ENCODE data around the gene HMX2. TPM values are rescaled to one million over a fixed set of nuclear protein-coding genes. Genes with fewer than 3 reads are reported as not detected.
"Not testable (repeated sequence)": the region's sequence is repeated elsewhere in the genome, so short reads cannot be mapped to it uniquely, and the experiment has no call there.

Gene HMX2
- total RNA-seq, 4 donors from 2014 or later = not detected

DNA sequence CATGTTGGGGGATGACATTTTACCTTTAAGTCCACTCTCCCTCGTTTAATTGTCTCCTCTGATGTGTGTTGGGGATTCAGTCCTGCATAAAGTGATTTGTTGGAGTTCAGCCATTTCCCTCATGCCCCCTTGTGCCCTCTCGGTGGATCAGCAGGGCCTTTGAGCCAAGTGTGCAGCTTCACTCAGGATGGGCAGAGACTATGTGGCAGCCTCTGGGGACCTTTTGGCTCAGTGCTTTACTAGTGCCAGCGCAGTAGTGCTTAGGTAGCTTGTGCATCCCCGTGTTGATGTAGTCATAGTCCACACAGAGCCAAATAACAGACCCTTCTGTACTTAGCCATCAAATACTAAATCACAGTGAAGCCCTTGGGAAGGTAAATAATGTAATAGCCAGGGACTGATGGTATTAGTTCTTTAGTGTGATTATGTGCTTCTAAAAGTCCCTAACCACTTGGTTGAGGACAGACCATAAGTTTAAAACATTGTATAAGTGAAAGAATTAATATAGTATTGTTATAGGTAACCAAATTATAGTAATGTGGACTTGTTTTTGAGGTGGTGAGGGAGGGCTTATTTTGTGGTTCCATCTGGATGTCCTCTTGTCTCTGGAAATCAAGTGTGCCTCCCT lies 17.6 kb downstream of the HMX2 start:
- WGBS = 66% methylated on average over 3 of the region's 4 CpGs
- H3K9me3 ChIP-seq = no peaks in the 10 kb centered on the region
- H3K4me1 ChIP-seq = no peaks in the 10 kb centered on the region
- peaks cover 40 to 94% (median 55%) of the 10 kb centered on the region in 4 donors for H3K36me3 ChIP-seq
- H3K27me3 ChIP-seq = no peaks in the 10 kb centered on the region
- no peak overlapping the region for H3K27ac ChIP-seq (replicated peaks in 1 of 4)
- DNase-seq (ENCODE audit: extremely low spot score) = no peak
- intact Hi-C loops (cut with DNase I) = no loop called here
- TF ChIP-seq POLR2AphosphoS5 (IDR thresholded peaks at IDR 0.05) = no peak
- TF ChIP-seq POLR2A (IDR thresholded peaks at IDR 0.05; ENCODE audit: low read depth) = no peak
- TF ChIP-seq, protein P1, sequence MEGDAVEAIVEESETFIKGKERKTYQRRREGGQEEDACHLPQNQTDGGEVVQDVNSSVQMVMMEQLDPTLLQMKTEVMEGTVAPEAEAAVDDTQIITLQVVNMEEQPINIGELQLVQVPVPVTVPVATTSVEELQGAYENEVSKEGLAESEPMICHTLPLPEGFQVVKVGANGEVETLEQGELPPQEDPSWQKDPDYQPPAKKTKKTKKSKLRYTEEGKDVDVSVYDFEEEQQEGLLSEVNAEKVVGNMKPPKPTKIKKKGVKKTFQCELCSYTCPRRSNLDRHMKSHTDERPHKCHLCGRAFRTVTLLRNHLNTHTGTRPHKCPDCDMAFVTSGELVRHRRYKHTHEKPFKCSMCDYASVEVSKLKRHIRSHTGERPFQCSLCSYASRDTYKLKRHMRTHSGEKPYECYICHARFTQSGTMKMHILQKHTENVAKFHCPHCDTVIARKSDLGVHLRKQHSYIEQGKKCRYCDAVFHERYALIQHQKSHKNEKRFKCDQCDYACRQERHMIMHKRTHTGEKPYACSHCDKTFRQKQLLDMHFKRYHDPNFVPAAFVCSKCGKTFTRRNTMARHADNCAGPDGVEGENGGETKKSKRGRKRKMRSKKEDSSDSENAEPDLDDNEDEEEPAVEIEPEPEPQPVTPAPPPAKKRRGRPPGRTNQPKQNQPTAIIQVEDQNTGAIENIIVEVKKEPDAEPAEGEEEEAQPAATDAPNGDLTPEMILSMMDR (IDR thresholded peaks at IDR 0.05) = no peak
- TF ChIP-seq EP300 (IDR thresholded peaks at IDR 0.05) = no peak
- no peak overlapping the region for H3K4me3 ChIP-seq

DNA sequence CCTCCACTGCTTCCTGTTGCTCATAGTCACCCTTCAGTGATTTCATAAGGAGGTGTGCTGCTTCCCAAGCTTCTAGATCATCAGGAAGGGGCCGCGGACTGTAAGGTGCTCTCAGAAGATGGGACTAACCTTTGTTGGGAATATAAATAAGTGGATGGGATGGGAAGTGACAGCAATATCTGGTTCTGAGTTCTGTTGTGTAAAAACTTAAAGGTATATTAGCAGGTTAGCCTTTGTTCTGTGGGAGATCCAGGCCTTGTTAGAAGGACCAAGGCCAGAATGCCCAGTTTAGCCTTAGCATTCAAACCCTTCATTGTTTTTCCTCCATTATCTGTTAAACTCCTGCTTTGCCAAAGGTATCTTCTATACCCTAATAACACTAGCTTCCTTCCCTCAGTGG lies 18.7 kb downstream of the HMX2 start:
- intact Hi-C loops (cut with DNase I) = no loop called here
- H3K4me3 ChIP-seq = no peak overlapping the region
- 92% methylated on average over 2 of the region's 2 CpGs for WGBS
- H3K36me3 ChIP-seq = peaks cover 39 to 90% (median 51%) of the 10 kb centered on the region in 4 donors
- no peaks in the 10 kb centered on the region for H3K27me3 ChIP-seq
- H3K9me3 ChIP-seq = no peaks in the 10 kb centered on the region
- no peaks in the 10 kb centered on the region for H3K4me1 ChIP-seq
- H3K27ac ChIP-seq (replicated peaks in 1 of 4) = no peak overlapping the region
- DNase-seq (ENCODE audit: extremely low spot score) = no peak
- TF ChIP-seq, protein P1 (IDR thresholded peaks at IDR 0.05) = no peak
- no peak for TF ChIP-seq POLR2AphosphoS5 (IDR thresholded peaks at IDR 0.05)
- no peak for TF ChIP-seq POLR2A (IDR thresholded peaks at IDR 0.05; ENCODE audit: low read depth)
- no peak for TF ChIP-seq EP300 (IDR thresholded peaks at IDR 0.05)

DNA sequence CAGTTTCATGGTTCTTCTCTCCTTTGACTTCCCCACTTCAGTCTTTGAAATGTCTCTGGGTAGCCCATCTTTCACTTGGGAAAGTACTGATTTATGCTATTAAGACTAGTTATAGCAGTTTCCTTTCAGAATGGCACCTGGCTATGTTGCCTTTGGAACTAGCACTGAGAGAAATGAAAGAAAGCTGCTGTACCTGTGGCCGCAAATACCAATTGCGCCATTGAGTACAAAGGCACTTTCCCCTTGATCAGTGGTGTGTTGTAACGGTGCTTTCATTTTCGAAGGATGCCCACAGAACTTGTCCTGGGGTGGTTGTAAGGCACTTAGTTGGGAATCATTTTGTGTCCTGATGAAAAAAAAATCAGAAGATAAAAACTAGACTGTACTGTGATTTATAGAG lies 23.0 kb downstream of the HMX2 start:
- TF ChIP-seq EP300 (IDR thresholded peaks at IDR 0.05) (no peak), POLR2A (IDR thresholded peaks at IDR 0.05; ENCODE audit: low read depth) (no peak), POLR2AphosphoS5 (IDR thresholded peaks at IDR 0.05) (no peak)
- TF ChIP-seq, protein P1 (IDR thresholded peaks at IDR 0.05) = no peak
- Histone ChIP-seq H3K27me3 (no peaks in the 10 kb centered on the region), H3K36me3 (peaks cover 10 to 53% (median 17%) of the 10 kb centered on the region in 4 donors), H3K4me3 (no peak overlapping the region), H3K27ac (replicated peaks in 1 of 4) (no peak overlapping the region), H3K4me1 (no peaks in the 10 kb centered on the region), H3K9me3 (no peaks in the 10 kb centered on the region)
- no peak for DNase-seq (ENCODE audit: extremely low spot score)
- WGBS = 100% methylated on average over 4 of the region's 4 CpGs
- intact Hi-C loops (cut with DNase I) = no loop called here

DNA sequence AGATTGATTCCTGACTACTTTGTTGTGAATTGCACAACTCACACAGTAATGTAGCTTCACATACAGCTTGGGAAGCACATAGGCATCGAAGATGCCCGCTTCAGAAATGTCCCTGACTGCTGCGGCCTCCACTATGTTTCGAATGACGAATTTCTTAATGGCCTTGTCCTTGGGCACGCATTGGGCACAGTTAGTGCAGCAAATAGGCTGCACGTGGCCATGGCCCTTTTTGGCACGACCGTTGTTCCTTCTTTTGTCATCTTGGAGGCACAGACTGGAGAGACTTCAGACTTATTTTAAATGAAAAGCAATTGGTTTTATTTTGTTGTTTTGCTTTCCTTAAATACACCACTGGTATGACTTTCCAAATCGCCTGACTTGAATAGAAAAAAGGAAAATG lies 23.7 kb downstream of the HMX2 start:
- 98% methylated on average over 10 of the region's 10 CpGs for WGBS
- H3K27me3 ChIP-seq; intact Hi-C loops (cut with DNase I); H3K4me3 ChIP-seq; H3K4me1 ChIP-seq; H3K9me3 ChIP-seq; H3K27ac ChIP-seq (replicated peaks in 1 of 4); DNase-seq (ENCODE audit: extremely low spot score): not testable (repeated sequence)
- H3K36me3 ChIP-seq = peaks cover 10 to 49% (median 16%) of the 10 kb centered on the region in 4 donors

DNA sequence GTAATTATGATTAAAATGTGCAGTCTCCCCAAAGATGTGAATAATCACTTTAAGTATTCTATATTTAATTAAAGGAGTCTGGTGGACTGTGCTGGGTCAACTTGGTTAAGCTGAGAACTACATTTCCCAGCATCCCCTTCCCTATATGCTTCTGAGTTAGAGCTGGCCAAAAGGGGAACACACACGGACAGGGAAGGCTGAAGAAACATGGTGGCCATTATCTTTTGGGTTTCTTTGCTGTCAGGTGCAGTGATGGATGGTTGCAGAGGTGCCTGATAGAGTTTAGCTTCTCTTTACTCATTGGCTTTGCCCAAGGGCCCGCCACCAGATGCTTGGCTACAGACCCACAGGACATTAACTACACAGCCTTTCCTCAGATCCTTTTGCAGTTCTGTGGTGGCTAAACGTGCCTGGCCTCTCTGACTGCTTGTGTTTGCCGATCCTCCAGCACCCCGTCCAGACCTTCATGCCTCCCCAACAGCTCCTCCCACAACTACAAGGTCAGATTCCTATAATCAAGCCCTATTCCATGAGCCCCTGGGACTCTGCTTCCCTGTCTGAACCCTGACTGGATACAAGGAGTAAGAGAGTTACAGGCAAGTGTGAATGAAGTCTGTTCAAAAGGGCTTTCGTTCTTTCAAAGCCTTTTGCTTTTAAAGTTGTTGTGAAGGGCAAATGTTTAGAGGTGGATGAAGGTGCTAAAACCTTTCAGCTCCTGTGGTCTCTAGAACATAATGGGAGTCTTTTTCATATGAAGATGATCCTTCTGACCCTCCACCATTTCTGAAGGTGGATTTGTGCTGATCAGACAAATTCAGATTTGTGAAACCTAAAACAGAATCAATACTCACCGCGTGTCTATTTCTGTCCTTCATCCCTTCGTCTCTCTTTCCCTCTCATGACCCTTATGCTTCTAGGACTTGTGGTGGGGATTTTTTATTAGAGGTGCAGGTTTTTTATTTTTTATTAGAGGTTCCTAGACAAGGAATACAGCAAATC lies 27.8 kb downstream of the HMX2 start:
- Histone ChIP-seq H3K9me3 (no peaks in the 10 kb centered on the region), H3K36me3 (peaks cover 0 to 14% (median 4%) of the 10 kb centered on the region in 4 donors), H3K4me1 (no peaks in the 10 kb centered on the region), H3K4me3 (no peak overlapping the region), H3K27me3 (no peaks in the 10 kb centered on the region), H3K27ac (replicated peaks in 1 of 4) (no peak overlapping the region)
- DNase-seq (ENCODE audit: extremely low spot score) = no peak
- 72% methylated on average over 9 of the region's 9 CpGs for WGBS
- intact Hi-C loops (cut with DNase I) = no loop called here
- TF ChIP-seq EP300 (IDR thresholded peaks at IDR 0.05) (no peak), POLR2AphosphoS5 (IDR thresholded peaks at IDR 0.05) (no peak), POLR2A (IDR thresholded peaks at IDR 0.05; ENCODE audit: low read depth) (no peak)
- TF ChIP-seq, protein P1 (IDR thresholded peaks at IDR 0.05) = no peak

GRCh38 chr10:123178390-123178789 lies 30.5 kb downstream of the HMX2 start:
- H3K36me3 ChIP-seq; H3K4me3 ChIP-seq; H3K9me3 ChIP-seq; H3K4me1 ChIP-seq; intact Hi-C loops (cut with DNase I); H3K27ac ChIP-seq (replicated peaks in 1 of 4); H3K27me3 ChIP-seq; DNase-seq (ENCODE audit: extremely low spot score): not testable (repeated sequence)
- 97% methylated on average over 4 of the region's 4 CpGs for WGBS
